HepG2 (cell line): Measurements from ENCODE around the gene EXOC7. TPM values are rescaled to one million over a fixed set of nuclear protein-coding genes. Genes with fewer than 3 reads are reported as not detected.

Source experiments
- ATAC-seq: fragments of 200-7000 bp; cut with Tn5 transposase; 3 replicates; pipeline ENCODE4 v1.9.1; 2020; ENCODE audit warnings: mild to moderate bottlenecking, moderate library complexity
- BruUV-seq: library from RNA; stranded (reverse); fragments of 400-500 nt; replicated peaks from 2 replicates; lab custom pipeline; 2021; lab: Mats Ljungman, UMichigan
- CTCF ChIA-PET: fragments of 300-600 bp; formaldehyde crosslinking; extraction: SDS; loops from one replicate; lab custom pipeline; 2021; ENCODE audit warnings: low total read pairs, inconsistent platforms, low intra/inter-chr PET ratio; lab: Yijun Ruan, JAX
- POLR2A ChIA-PET: fragments of 350-600 bp; sonication (Branson Sonifier 250); formaldehyde crosslinking; loops from one replicate; lab custom pipeline; 2020; ENCODE audit warnings: antibody characterized with exemption, inconsistent platforms; lab: Yijun Ruan, JAX
- DNase-seq: peaks from one replicate; pipeline ENCODE4 v3.0.0-alpha.2; 2015; ENCODE audit warnings: low spot score
- FAIRE-seq: peaks from 3 replicates; lab custom pipeline; 2011; peaks lifted over from hg19 to GRCh38; lab: Jason Lieb, UNC
- H2AFZ ChIP-seq: one replicate; pipeline ENCODE4 v1.6.1; 2011; ENCODE audit warnings: low read length, inconsistent platforms
- H3K27ac ChIP-seq: fragments of 300-600 bp; 3 replicates; pipeline ENCODE4 v1.8.0; 2011; ENCODE audit warnings: mixed run types, mild to moderate bottlenecking, mixed read lengths, low read length, inconsistent platforms; ENCODE audit not compliant: insufficient read depth; ENCODE audit errors: extremely low read length
- H3K27me3 ChIP-seq, 2 experiments: fragments of 200-600 bp in 1 of 2; 2 replicates in 1 of 2; 3 replicates in 1 of 2; pipeline versions ENCODE4 v1.6.0 to v1.8.0; 2011; ENCODE audit warnings: low read length in 2 of 2, mild to moderate bottlenecking in 2 of 2, moderate library complexity in 2 of 2, inconsistent platforms in 1 of 2; ENCODE audit not compliant: insufficient read depth in 2 of 2, control insufficient read depth in 1 of 2
- H3K36me3 ChIP-seq, 2 experiments: fragments of 200-600 bp in 1 of 2; replicated peaks in 1 of 2; 2 replicates in 1 of 2; 3 replicates in 1 of 2; pipeline versions ENCODE4 v1.5.1 to v1.8.0; 2011; ENCODE audit warnings: low read length in 2 of 2, inconsistent platforms in 1 of 2; ENCODE audit not compliant: insufficient read depth in 2 of 2, control insufficient read depth in 1 of 2
- H3K4me1 ChIP-seq: 2 replicates; pipeline ENCODE4 v1.5.1; 2012; ENCODE audit warnings: low read length, inconsistent platforms; ENCODE audit not compliant: insufficient read depth
- H3K4me2 ChIP-seq: 2 replicates; pipeline ENCODE4 v1.6.0; 2011; ENCODE audit warnings: low read depth, low read length, inconsistent platforms
- H3K4me3 ChIP-seq, 3 experiments: fragments of 200-600 bp in 1 of 3; sonication (generic), shearing (Covaris generic) in 1 of 3; replicated peaks in 1 of 3; 2 replicates each; pipeline ENCODE4 v1.5.1; 2011 to 2016; ENCODE audit warnings: low read length in 3 of 3, inconsistent platforms in 2 of 3, low read depth in 2 of 3, mild to moderate bottlenecking in 2 of 3, control low read depth in 1 of 3, mixed read lengths in 1 of 3; ENCODE audit not compliant: insufficient read depth in 1 of 3
- H3K79me2 ChIP-seq: one replicate; pipeline ENCODE4 v1.6.1; 2011; ENCODE audit warnings: low read length, inconsistent platforms; ENCODE audit not compliant: insufficient read depth
- H3K9ac ChIP-seq: 2 replicates; pipeline ENCODE4 v1.6.0; 2011; ENCODE audit warnings: mild to moderate bottlenecking, low read depth, low read length, inconsistent platforms; ENCODE audit not compliant: insufficient read depth
- H3K9me3 ChIP-seq: 2 replicates; pipeline ENCODE4 v1.5.1; 2012; ENCODE audit warnings: mild to moderate bottlenecking, low read length
- H4K20me1 ChIP-seq: 2 replicates; pipeline ENCODE4 v1.6.0; 2011; ENCODE audit warnings: inconsistent platforms, mild to moderate bottlenecking, low read length, moderate library complexity; ENCODE audit not compliant: insufficient read depth
- FOXO4 ChIP-seq: sonication (generic); formaldehyde crosslinking; conservative IDR thresholded peaks from 2 replicates; pipeline ENCODE4 v1.8.1; 2023; ENCODE audit warnings: missing genetic modification reagents
- GPBP1L1 ChIP-seq: sonication (generic); formaldehyde crosslinking; IDR thresholded peaks from 2 replicates; pipeline ENCODE4 v1.5.0; 2020; ENCODE audit warnings: mild to moderate bottlenecking, missing genetic modification reagents
- IRX3 ChIP-seq: sonication (generic); formaldehyde crosslinking; IDR thresholded peaks from 2 replicates; pipeline ENCODE4 v1.8.1; 2023; ENCODE audit warnings: mild to moderate bottlenecking, low read depth, missing genetic modification reagents, borderline replicate concordance
- KLF9 ChIP-seq: IDR thresholded peaks from 2 replicates; pipeline ENCODE4 v1.6.1; 2016; ENCODE audit warnings: low read depth
- NCOA1 ChIP-seq: sonication (generic); formaldehyde crosslinking; IDR thresholded peaks from 2 replicates; pipeline ENCODE4 v1.9.0; 2021; ENCODE audit warnings: missing genetic modification reagents
- NFIC ChIP-seq: IDR thresholded peaks from 2 replicates; pipeline ENCODE4 v1.6.1; 2012; ENCODE audit warnings: mild to moderate bottlenecking, low read length, inconsistent platforms
- PAXIP1 ChIP-seq: sonication (generic); formaldehyde crosslinking; conservative IDR thresholded peaks from 2 replicates; pipeline ENCODE4 v1.4.0; 2020; ENCODE audit warnings: mild to moderate bottlenecking, missing genetic modification reagents, moderate library complexity
- PHF8 ChIP-seq: sonication (generic); formaldehyde crosslinking; IDR thresholded peaks from 2 replicates; pipeline ENCODE4 v1.5.0; 2020; ENCODE audit warnings: missing genetic modification reagents
- POGZ ChIP-seq: sonication (generic); formaldehyde crosslinking; IDR thresholded peaks from 2 replicates; pipeline ENCODE4 v1.4.0; 2020; ENCODE audit warnings: mild to moderate bottlenecking, missing genetic modification reagents
- ZBTB33 ChIP-seq: sonication (generic); formaldehyde crosslinking; IDR thresholded peaks from 2 replicates; pipeline ENCODE4 v1.4.0; 2020; ENCODE audit warnings: missing genetic modification reagents
- ZNF160 ChIP-seq: sonication (generic); formaldehyde crosslinking; IDR thresholded peaks from 2 replicates; pipeline ENCODE4 v1.8.0; 2022; ENCODE audit warnings: mild to moderate bottlenecking, inconsistent platforms, missing genetic modification reagents
- ZNF20 ChIP-seq: sonication (generic); formaldehyde crosslinking; IDR thresholded peaks from 2 replicates; pipeline ENCODE4 v1.4.0; 2020; ENCODE audit warnings: mild to moderate bottlenecking, moderate library complexity, missing genetic modification reagents
- ZNF296 ChIP-seq: sonication (generic); formaldehyde crosslinking; conservative IDR thresholded peaks from 2 replicates; pipeline ENCODE4 v1.5.0; 2020; ENCODE audit warnings: mild to moderate bottlenecking, missing genetic modification reagents
- ZNF530 ChIP-seq: sonication (generic); formaldehyde crosslinking; IDR thresholded peaks from 2 replicates; pipeline ENCODE4 v1.5.0; 2020; ENCODE audit warnings: low read depth, mild to moderate bottlenecking, missing genetic modification reagents
- ZNF678 ChIP-seq: sonication (generic); formaldehyde crosslinking; IDR thresholded peaks from 2 replicates; pipeline ENCODE4 v1.4.0; 2020; ENCODE audit warnings: mild to moderate bottlenecking, missing genetic modification reagents
- ZSCAN21 ChIP-seq: sonication (generic); formaldehyde crosslinking; IDR thresholded peaks from 2 replicates; pipeline ENCODE4 v1.8.0; 2022; ENCODE audit warnings: mild to moderate bottlenecking, missing genetic modification reagents, moderate library complexity, borderline replicate concordance
- WGBS: methylation state at CpG from one replicate; pipeline ENCODE4 v1.1.6; 2017; ENCODE audit warnings: low lambda C conversion rate; 5-methylcytosine and 5-hydroxymethylcytosine counted together
- in situ Hi-C: cut with HindIII; loops from 2 replicates; pipeline ENCODE4 v1.10.0; 2017; ENCODE audit warnings: low pct_unique_long_range_greater_than_20kb; ENCODE audit not compliant: extremely low pct_ligation_motif_present
- intact Hi-C: fragments of 100-400 bp; cut with micrococcal nuclease; formaldehyde crosslinking; loops from one replicate; pipeline ENCODE4 v1.10.0; 2022; ENCODE audit not compliant: unreplicated experiment
- polyA plus RNA-seq, 8 experiments: library from polyadenylated mRNA; depleted of rRNA in 3 of 8; stranded (reverse) in 7 of 8; unstranded in 1 of 8; fragments of >200 nt; fragmentation: Illumina TruSeq in 4 of 8; extraction: Trizol in 4 of 8; gene quantifications; 2 replicates each; pipeline versions ENCODE4 v1.2.1 to v1.2.3, GENCODE V29; 2011 to 2016; ENCODE audit warnings: low read depth in 4 of 8, missing spikeins in 1 of 8, mixed read lengths in 1 of 8; ENCODE audit not compliant: insufficient read depth in 1 of 8
- total RNA-seq, 5 experiments: library from RNA; depleted of rRNA; stranded (reverse); fragments of >200 nt; fragmentation: Illumina TruSeq; extraction: Trizol; gene quantifications; 2 replicates each; pipeline ENCODE4 v1.2.3, GENCODE V29; 2016; ENCODE audit warnings: low read depth in 1 of 5

Gene EXOC7
- total and polyA plus RNA-seq, 2 of the 13 experiments (the other 11 are each of a cell fraction or from before 2014, with no cell fraction given), result 86.9 to 116 TPM

- no peak overlapping the region for H2AFZ ChIP-seq
- no peaks in the 10 kb centered on the region for H3K36me3 ChIP-seq
- BruUV-seq, result no TSS peak
- H3K27ac ChIP-seq, result no peak overlapping the region
- in situ Hi-C loops, result no loop called here
- no peak for ATAC-seq
- no peaks in the 10 kb centered on the region for H3K79me2 ChIP-seq
- FAIRE-seq, result no peak
- peaks cover 3 to 26% of the 10 kb centered on the region in 2 experiments for H3K27me3 ChIP-seq
- intact Hi-C loops, result no loop called here
- no peaks in the 10 kb centered on the region for H3K9me3 ChIP-seq
- POLR2A ChIA-PET, result interaction anchor here (1.0 to 1.9 kb wide), 4 partner anchors 8 to 69 kb away, joined by 3 to 11 read pairs (median 4); partner anchors contain the start of gene SRP68
- H4K20me1 ChIP-seq, result no peaks in the 10 kb centered on the region
- no peak overlapping the region for H3K9ac ChIP-seq
- DNase-seq, result no peak
- CTCF ChIA-PET, result no interaction called here
- H3K4me1 ChIP-seq, result peaks cover 77% of the 10 kb centered on the region
- H3K4me2 ChIP-seq, result peak overlapping the region; percentile 90
- peak overlapping the region in 2 of 3 experiments; percentile 56 to 71; a peak in 2 of 6 replicates for H3K4me3 ChIP-seq
- WGBS, result 60% methylated on average over 19 of the region's 24 CpGs
- TF ChIP-seq NCOA1 (CRISPR knock-in tag) (peak; percentile 89), ZBTB33 (CRISPR knock-in tag) (no peak), GPBP1L1 (no peak), POGZ (no peak), ZSCAN21 (CRISPR knock-in tag) (no peak), KLF9 (CRISPR knock-in tag) (no peak), ZNF678 (no peak), IRX3 (CRISPR knock-in tag) (no peak), PAXIP1 (no peak), ZNF530 (CRISPR knock-in tag) (no peak), FOXO4 (CRISPR knock-in tag) (0 out of 2 replicates have a peak, but pooled peaks have one; percentile 41), ZNF20 (CRISPR knock-in tag) (no peak), PHF8 (no peak), ZNF160 (no peak), NFIC (no peak), ZNF296 (no peak)
These were observed 37.1 kb upstream of the EXOC7 start for GRCh38 chr17:76140661-76141211.
